HG02852 (cell line): ENCODE measurements around the gene DOCK2.
"Not testable (repeated sequence)": the region's sequence is repeated elsewhere in the genome, so short reads cannot be mapped to it uniquely, and the experiment has no call there.

Experiments used
- ATAC-seq: cut with Tn5 transposase; IDR thresholded peaks from one replicate; pipeline ENCODE4 v1.9.1; 2021; ENCODE audit warnings: mild to moderate bottlenecking, moderate library complexity; ENCODE audit not compliant: unreplicated experiment

Gene DOCK2

GRCh38 chr5:169781420-169782345 is 144.6 kb downstream of the DOCK2 start:
- no peak for ATAC-seq

- no peak for ATAC-seq
These were observed 148.9 kb downstream of the DOCK2 start for GRCh38 chr5:169785771-169786618.

GRCh38 chr5:169788168-169788567 is 151.1 kb downstream of the DOCK2 start:
- ATAC-seq = no peak

GRCh38 chr5:169789417-169789940 is 152.4 kb downstream of the DOCK2 start:
- ATAC-seq = no peak

- no peak for ATAC-seq
These were observed 154.2 kb downstream of the DOCK2 start for GRCh38 chr5:169791251-169791650.

GRCh38 chr5:169795338-169795737 is 158.3 kb downstream of the DOCK2 start:
- no peak for ATAC-seq

GRCh38 chr5:169796731-169797130 is 159.7 kb downstream of the DOCK2 start:
- no peak for ATAC-seq

- no peak for ATAC-seq
These were observed 160.5 kb downstream of the DOCK2 start for GRCh38 chr5:169797577-169797976.

GRCh38 chr5:169798438-169798837 is 161.4 kb downstream of the DOCK2 start:
- no peak for ATAC-seq

GRCh38 chr5:169798906-169799660 is 162.0 kb downstream of the DOCK2 start:
- ATAC-seq = no peak

- ATAC-seq = no peak
These were observed 164.3 kb downstream of the DOCK2 start for GRCh38 chr5:169801324-169801777.

GRCh38 chr5:169801781-169802180 is 164.7 kb downstream of the DOCK2 start:
- ATAC-seq = no peak

GRCh38 chr5:169803077-169803981 is 166.3 kb downstream of the DOCK2 start:
- ATAC-seq = no peak

GRCh38 chr5:169804861-169805260 is 167.8 kb downstream of the DOCK2 start:
- ATAC-seq = no peak

GRCh38 chr5:169805527-169805934 is 168.5 kb downstream of the DOCK2 start:
- peak; percentile 77 for ATAC-seq

- ATAC-seq = peak; percentile 58
These were observed 169.0 kb downstream of the DOCK2 start for GRCh38 chr5:169805937-169806700.

GRCh38 chr5:169808118-169808581 is 171.1 kb downstream of the DOCK2 start:
- no peak for ATAC-seq

GRCh38 chr5:169808880-169809279 is 171.8 kb downstream of the DOCK2 start:
- ATAC-seq = not testable (repeated sequence)

- ATAC-seq = no peak
These were observed 172.2 kb downstream of the DOCK2 start for GRCh38 chr5:169809281-169809680.
